H9 (cell line): ENCODE measurements around the gene TMEM26. TPM values are rescaled to one million over a fixed set of nuclear protein-coding genes. Genes with fewer than 3 reads are reported as not detected.

Source experiments
- DNase-seq: peaks from one replicate; pipeline ENCODE4 v3.0.0-alpha.2; 2017
- H2AFZ ChIP-seq: one replicate; pipeline ENCODE4 v1.6.1; 2013; ENCODE audit warnings: mild to moderate bottlenecking, low read length, control low read depth, moderate library complexity
- H2AK5ac ChIP-seq: 2 replicates; pipeline ENCODE4 v1.6.1; 2013; ENCODE audit warnings: low read length, control low read depth, mixed read lengths; ENCODE audit not compliant: insufficient read length
- H2BK120ac ChIP-seq: one replicate; pipeline ENCODE4 v1.6.1; 2013; ENCODE audit warnings: low read depth, mild to moderate bottlenecking, low read length, control low read depth, inconsistent platforms; ENCODE audit not compliant: poor library complexity, severe bottlenecking
- H2BK12ac ChIP-seq: 2 replicates; pipeline ENCODE4 v1.6.1; 2013; ENCODE audit warnings: low read length, control low read depth, mixed read lengths, low read depth; ENCODE audit not compliant: insufficient read length
- H2BK15ac ChIP-seq: 2 replicates; pipeline ENCODE4 v1.6.1; 2013; ENCODE audit warnings: low read depth, low read length, control low read depth
- H2BK20ac ChIP-seq: one replicate; pipeline ENCODE4 v1.6.1; 2013; ENCODE audit warnings: low read depth, mild to moderate bottlenecking, low read length, control low read depth, inconsistent platforms; ENCODE audit not compliant: poor library complexity, severe bottlenecking
- H2BK5ac ChIP-seq: 2 replicates; pipeline ENCODE4 v1.6.1; 2013; ENCODE audit warnings: low read length, control low read depth, mixed read lengths; ENCODE audit not compliant: insufficient read length
- H3K14ac ChIP-seq: 2 replicates; pipeline ENCODE4 v1.6.1; 2013; ENCODE audit warnings: low read length, control low read depth; ENCODE audit not compliant: insufficient read depth
- H3K18ac ChIP-seq: 2 replicates; pipeline ENCODE4 v1.6.1; 2013; ENCODE audit warnings: low read depth, mild to moderate bottlenecking, mixed read lengths, low read length, control low read depth; ENCODE audit not compliant: insufficient read length
- H3K23ac ChIP-seq: 2 replicates; pipeline ENCODE4 v1.6.1; 2013; ENCODE audit warnings: low read length, control low read depth, mixed read lengths, low read depth; ENCODE audit not compliant: insufficient read length
- H3K23me2 ChIP-seq: 2 replicates; pipeline ENCODE4 v1.6.1; 2013; ENCODE audit warnings: low read depth, mild to moderate bottlenecking, mixed read lengths, low read length, control low read depth; ENCODE audit not compliant: insufficient read length, poor library complexity, severe bottlenecking
- H3K27ac ChIP-seq: 2 replicates; pipeline ENCODE4 v1.5.1; 2013; ENCODE audit warnings: low read length, control low read depth, mixed read lengths, low read depth; ENCODE audit not compliant: insufficient read length
- H3K27me3 ChIP-seq: 2 replicates; pipeline ENCODE4 v1.6.1; 2013; ENCODE audit warnings: low read length, control low read depth, inconsistent platforms; ENCODE audit not compliant: insufficient read depth
- H3K4ac ChIP-seq: 2 replicates; pipeline ENCODE4 v1.6.1; 2013; ENCODE audit warnings: low read depth, mild to moderate bottlenecking, control low read depth, inconsistent platforms, low read length, moderate library complexity
- H3K4me1 ChIP-seq: 2 replicates; pipeline ENCODE4 v1.6.1; 2013; ENCODE audit warnings: low read length, control low read depth, inconsistent platforms; ENCODE audit not compliant: insufficient read depth
- H3K4me2 ChIP-seq: 2 replicates; pipeline ENCODE4 v1.6.1; 2013; ENCODE audit warnings: low read length, control low read depth, mixed read lengths; ENCODE audit not compliant: insufficient read length, insufficient read depth
- H3K56ac ChIP-seq: 2 replicates; pipeline ENCODE4 v1.6.1; 2013; ENCODE audit warnings: low read depth, mild to moderate bottlenecking, mixed read lengths, low read length, control low read depth; ENCODE audit not compliant: insufficient read length
- H3K79me1 ChIP-seq: 2 replicates; pipeline ENCODE4 v1.6.1; 2013; ENCODE audit warnings: low read depth, mild to moderate bottlenecking, moderate library complexity, low read length, control low read depth, inconsistent platforms; ENCODE audit not compliant: insufficient read depth, poor library complexity, severe bottlenecking
- H3K79me2 ChIP-seq: 2 replicates; pipeline ENCODE4 v1.6.1; 2013; ENCODE audit warnings: low read length, control low read depth, inconsistent platforms; ENCODE audit not compliant: insufficient read depth
- H3K9ac ChIP-seq: 2 replicates; pipeline ENCODE4 v1.6.1; 2013; ENCODE audit warnings: low read length, control low read depth, mixed read lengths; ENCODE audit not compliant: insufficient read length; ENCODE audit errors: extremely low read depth
- H3K9me3 ChIP-seq: one replicate; pipeline ENCODE4 v1.6.1; 2013; ENCODE audit warnings: low read depth, low read length, inconsistent platforms; ENCODE audit not compliant: control insufficient read depth
- H3T11ph ChIP-seq: one replicate; pipeline ENCODE4 v1.6.1; 2013; ENCODE audit warnings: mild to moderate bottlenecking, low read length, control low read depth, inconsistent platforms
- H4K20me1 ChIP-seq: one replicate; pipeline ENCODE4 v1.6.1; 2013; ENCODE audit not compliant: control insufficient read depth, insufficient read length, insufficient read depth
- H4K5ac ChIP-seq: 2 replicates; pipeline ENCODE4 v1.6.1; 2013; ENCODE audit warnings: low read depth, mild to moderate bottlenecking, mixed read lengths, low read length, control low read depth; ENCODE audit not compliant: insufficient read length
- H4K8ac ChIP-seq: replicated peaks from 2 replicates; pipeline ENCODE4 v1.6.1; 2013; ENCODE audit warnings: low read length, control low read depth, mixed read lengths, low read depth; ENCODE audit not compliant: insufficient read length
- H4K91ac ChIP-seq: 2 replicates; pipeline ENCODE4 v1.6.1; 2013; ENCODE audit warnings: low read depth, mild to moderate bottlenecking, moderate library complexity, mixed read lengths, low read length, control low read depth; ENCODE audit not compliant: insufficient read length
- H3K27ac Mint-ChIP-seq, 3 experiments: 2 replicates in 2 of 3; 3 replicates in 1 of 3; pipeline ENCODE4 v1.8.0; 2020 to 2021; ENCODE audit warnings: mixed read lengths in 3 of 3, mild to moderate bottlenecking in 1 of 3, moderate library complexity in 1 of 3
- H3K27me3 Mint-ChIP-seq: 2 replicates; pipeline ENCODE4 v1.8.0; 2021; ENCODE audit warnings: low read depth, mild to moderate bottlenecking, moderate library complexity, mixed read lengths
- H3K36me3 Mint-ChIP-seq, 3 experiments: 2 replicates in 2 of 3; 3 replicates in 1 of 3; pipeline ENCODE4 v1.8.0; 2020 to 2021; ENCODE audit warnings: low read depth in 3 of 3, mixed read lengths in 3 of 3; ENCODE audit not compliant: insufficient read depth in 1 of 3
- H3K4me1 Mint-ChIP-seq, 2 experiments: 2 replicates each; pipeline ENCODE4 v1.8.0; 2020; ENCODE audit warnings: mixed read lengths in 2 of 2
- H3K4me3 Mint-ChIP-seq, 2 experiments: 2 replicates in 1 of 2; 3 replicates in 1 of 2; pipeline ENCODE4 v1.8.0; 2020 to 2021; ENCODE audit warnings: mild to moderate bottlenecking in 2 of 2, mixed read lengths in 2 of 2, moderate library complexity in 1 of 2
- H3K9me3 Mint-ChIP-seq, 2 experiments: 2 replicates in 1 of 2; 3 replicates in 1 of 2; pipeline ENCODE4 v1.8.0; 2020; ENCODE audit warnings: mild to moderate bottlenecking in 2 of 2, mixed read lengths in 2 of 2, moderate library complexity in 1 of 2
- CTCF ChIP-seq: fragments of 200-600 bp; sonication (generic); conservative IDR thresholded peaks from 3 replicates; pipeline ENCODE4 v1.8.0; 2021; ENCODE audit warnings: antibody characterized with exemption, mild to moderate bottlenecking
- total RNA-seq: library from RNA; stranded (reverse); gene quantifications from 2 replicates; pipeline ENCODE4 v1.2.1, GENCODE V29; 2021

The TMEM26 gene
- total RNA-seq, 1 experiment from 2014 or later: 0.15 TPM

GRCh38 chr10:61404751-61405150 lies 48.4 kb downstream of the TMEM26 start:
- Histone ChIP-seq H4K91ac (no peak overlapping the region), H2BK15ac (no peak overlapping the region), H3T11ph (no peak overlapping the region), H2AFZ (no peak overlapping the region), H3K4ac (no peak overlapping the region), H2AK5ac (no peak overlapping the region), H2BK20ac (no peak overlapping the region), H3K79me2 (no peaks in the 10 kb centered on the region), H3K4me2 (no peak overlapping the region), H2BK120ac (no peak overlapping the region), H4K8ac (no peak overlapping the region), H4K20me1 (no peaks in the 10 kb centered on the region), H3K18ac (no peak overlapping the region), H3K4me1 (peaks cover 7% of the 10 kb centered on the region; the same call in 1 of the 2 replicates), H3K23me2 (no peaks in the 10 kb centered on the region), H3K27me3 (no peaks in the 10 kb centered on the region; the same call in 1 of the 2 replicates), H4K5ac (no peak overlapping the region), H2BK5ac (no peak overlapping the region), H3K9me3 (no peaks in the 10 kb centered on the region), H2BK12ac (no peak overlapping the region), H3K79me1 (no peaks in the 10 kb centered on the region), H3K56ac (no peak overlapping the region), H3K27ac (no peak overlapping the region), H3K9ac (no peak overlapping the region), H3K14ac (no peak overlapping the region), H3K23ac (no peak overlapping the region)
- no peaks in the 10 kb centered on the region for H3K36me3 Mint-ChIP-seq
- H3K4me3 Mint-ChIP-seq: no peak overlapping the region
- no peaks in the 10 kb centered on the region for H3K9me3 Mint-ChIP-seq
- H3K27me3 Mint-ChIP-seq: no peaks in the 10 kb centered on the region
- no peak overlapping the region for H3K27ac Mint-ChIP-seq
- DNase-seq: no peak
- H3K4me1 Mint-ChIP-seq: peaks cover 11 to 23% of the 10 kb centered on the region in 2 experiments
- TF ChIP-seq CTCF: no peak
